Embryonic facial prominence (tissue), 1 donor: Measurements from ENCODE around the gene CRACR2B.

Experiments
- DNase-seq: peaks from one replicate; pipeline ENCODE4 v3.0.0-alpha.2; 2016; ENCODE audit errors: extremely low spot score

CRACR2B gene

GRCh38 chr11:853682-854448 lies 26.1 kb downstream of the CRACR2B start:
- DNase-seq: no peak

GRCh38 chr11:854601-855329 lies 27.0 kb downstream of the CRACR2B start:
- DNase-seq: no peak

- no peak for DNase-seq
Measured at GRCh38 chr11:855330-855674, 27.6 kb downstream of the CRACR2B start.

GRCh38 chr11:855796-856195 lies 28.1 kb downstream of the CRACR2B start:
- DNase-seq: no peak

GRCh38 chr11:856397-856796 lies 28.7 kb downstream of the CRACR2B start:
- no peak for DNase-seq

- no peak for DNase-seq
Measured at GRCh38 chr11:858053-858761, 30.5 kb downstream of the CRACR2B start.

GRCh38 chr11:858762-859339 lies 31.1 kb downstream of the CRACR2B start:
- no peak for DNase-seq

- no peak for DNase-seq
Measured at GRCh38 chr11:859394-860131, 31.8 kb downstream of the CRACR2B start.

GRCh38 chr11:860234-861104 lies 32.8 kb downstream of the CRACR2B start:
- no peak for DNase-seq

- no peak for DNase-seq
Measured at GRCh38 chr11:861105-861479, 33.4 kb downstream of the CRACR2B start.

GRCh38 chr11:862081-862661 lies 34.5 kb downstream of the CRACR2B start:
- no peak for DNase-seq

- DNase-seq: no peak
Measured at GRCh38 chr11:862696-863022, 34.9 kb downstream of the CRACR2B start.

GRCh38 chr11:863023-863909 lies 35.5 kb downstream of the CRACR2B start:
- DNase-seq: no peak

GRCh38 chr11:863910-864827 lies 36.5 kb downstream of the CRACR2B start:
- DNase-seq: no peak

GRCh38 chr11:864898-865297 lies 37.2 kb downstream of the CRACR2B start:
- no peak for DNase-seq

- DNase-seq: no peak
Measured at GRCh38 chr11:865462-866430, 38.0 kb downstream of the CRACR2B start.

- no peak for DNase-seq
Measured at GRCh38 chr11:866481-866880, 38.8 kb downstream of the CRACR2B start.
